SK-N-SH treated with all-trans-retinoic acid at 6 μM for 48 hours (cell line): ENCODE results near the gene UPK1B.

Source experiments
- ATAC-seq: fragments of 200-7000 bp; cut with Tn5 transposase; 3 replicates; pipeline ENCODE4 v1.9.1; 2020; ENCODE audit warnings: mild to moderate bottlenecking, moderate library complexity
- ARNTL ChIP-seq: fragments of 450-650 bp; formaldehyde crosslinking; IDR thresholded peaks from 2 replicates; pipeline ENCODE4 v1.5.0; 2020; ENCODE audit warnings: low read depth, mild to moderate bottlenecking, moderate library complexity, borderline replicate concordance
- BACH2 ChIP-seq: fragments of 250-450 bp; sonication (Bioruptor Pico); IDR thresholded peaks from 2 replicates; pipeline ENCODE4 v1.9.0; 2021; ENCODE audit warnings: mild to moderate bottlenecking, borderline replicate concordance
- CSDC2 ChIP-seq: fragments of 250-450 bp; sonication (Bioruptor Pico); IDR thresholded peaks from 2 replicates; pipeline ENCODE4 v1.5.0; 2020; ENCODE audit warnings: mild to moderate bottlenecking, moderate library complexity
- ESRRG ChIP-seq: fragments of 250-450 bp; sonication (Bioruptor Pico); IDR thresholded peaks from 2 replicates; pipeline ENCODE4 v1.6.1; 2021; ENCODE audit warnings: mild to moderate bottlenecking
- GLIS3 ChIP-seq: fragments of 250-450 bp; sonication (Bioruptor Pico); IDR thresholded peaks from 2 replicates; pipeline ENCODE4 v1.5.0; 2020; ENCODE audit warnings: mild to moderate bottlenecking, moderate library complexity
- ISL1 ChIP-seq: fragments of 250-450 bp; sonication (Bioruptor Pico); IDR thresholded peaks from 2 replicates; pipeline ENCODE4 v2.1.2; 2022; ENCODE audit warnings: mild to moderate bottlenecking, moderate library complexity
- PATZ1 ChIP-seq: fragments of 250-450 bp; sonication (Bioruptor Pico); IDR thresholded peaks from 2 replicates; pipeline ENCODE4 v1.8.0; 2020; ENCODE audit warnings: mild to moderate bottlenecking, moderate library complexity, borderline replicate concordance
- PPARA ChIP-seq: fragments of 250-450 bp; sonication (Bioruptor Pico); IDR thresholded peaks from 2 replicates; pipeline ENCODE4 v1.5.0; 2020; ENCODE audit warnings: mild to moderate bottlenecking, borderline replicate concordance
- RARB ChIP-seq: fragments of 250-450 bp; sonication (Bioruptor Pico); IDR thresholded peaks from 2 replicates; pipeline ENCODE4 v1.8.0; 2021; ENCODE audit warnings: mild to moderate bottlenecking, moderate library complexity
- SNAI2 ChIP-seq: fragments of 250-450 bp; sonication (Bioruptor Pico); IDR thresholded peaks from 2 replicates; pipeline ENCODE4 v1.5.0; 2020; ENCODE audit warnings: mild to moderate bottlenecking, moderate library complexity
- TCF4 ChIP-seq: fragments of 250-450 bp; sonication (Bioruptor Pico); IDR thresholded peaks from 2 replicates; pipeline ENCODE4 v1.8.0; 2021; ENCODE audit warnings: mild to moderate bottlenecking, moderate library complexity, borderline replicate concordance
- TOX ChIP-seq: fragments of 250-450 bp; sonication (Bioruptor Pico); IDR thresholded peaks from 2 replicates; pipeline ENCODE4 v1.8.0; 2021; ENCODE audit warnings: mild to moderate bottlenecking, moderate library complexity, borderline replicate concordance
- ZC3H10 ChIP-seq: fragments of 250-450 bp; sonication (Bioruptor Pico); IDR thresholded peaks from 2 replicates; pipeline ENCODE4 v1.5.1; 2021; ENCODE audit warnings: mild to moderate bottlenecking, moderate library complexity
- ZFP3 ChIP-seq: fragments of 250-450 bp; sonication (Bioruptor Pico); IDR thresholded peaks from 2 replicates; pipeline ENCODE4 v1.5.0; 2020; ENCODE audit warnings: mild to moderate bottlenecking, moderate library complexity
- ZFP30 ChIP-seq: fragments of 450-650 bp; formaldehyde crosslinking; IDR thresholded peaks from 2 replicates; pipeline ENCODE4 v1.5.0; 2022; ENCODE audit warnings: mild to moderate bottlenecking, moderate library complexity
- ZNF70 ChIP-seq: fragments of 450-650 bp; formaldehyde crosslinking; IDR thresholded peaks from 2 replicates; pipeline ENCODE4 v1.5.0; 2020; ENCODE audit warnings: mild to moderate bottlenecking, moderate library complexity
- ZNF8 ChIP-seq: fragments of 450-650 bp; formaldehyde crosslinking; IDR thresholded peaks from 2 replicates; pipeline ENCODE4 v1.5.0; 2020; ENCODE audit warnings: mild to moderate bottlenecking, moderate library complexity
- TF ChIP-seq, protein P1 (sequence below): fragments of 250-450 bp; sonication (Bioruptor Pico); IDR thresholded peaks from 2 replicates; pipeline ENCODE4 v1.8.0; 2021; ENCODE audit warnings: low read depth, mild to moderate bottlenecking, moderate library complexity, borderline replicate concordance
- TF ChIP-seq, protein P2 (sequence below): fragments of 250-450 bp; sonication (Bioruptor Pico); IDR thresholded peaks from 2 replicates; pipeline ENCODE4 v1.5.0; 2020; ENCODE audit warnings: mild to moderate bottlenecking, moderate library complexity
- TF ChIP-seq, protein P3 (sequence below): fragments of 250-450 bp; sonication (Bioruptor Pico); IDR thresholded peaks from 2 replicates; pipeline ENCODE4 v1.5.1; 2021; ENCODE audit warnings: mild to moderate bottlenecking, moderate library complexity
- TF ChIP-seq, protein P4 (sequence below): fragments of 250-450 bp; sonication (Bioruptor Pico); IDR thresholded peaks from 2 replicates; pipeline ENCODE4 v1.5.1; 2020; ENCODE audit warnings: low read depth, mild to moderate bottlenecking, moderate library complexity

The UPK1B gene

DNA sequence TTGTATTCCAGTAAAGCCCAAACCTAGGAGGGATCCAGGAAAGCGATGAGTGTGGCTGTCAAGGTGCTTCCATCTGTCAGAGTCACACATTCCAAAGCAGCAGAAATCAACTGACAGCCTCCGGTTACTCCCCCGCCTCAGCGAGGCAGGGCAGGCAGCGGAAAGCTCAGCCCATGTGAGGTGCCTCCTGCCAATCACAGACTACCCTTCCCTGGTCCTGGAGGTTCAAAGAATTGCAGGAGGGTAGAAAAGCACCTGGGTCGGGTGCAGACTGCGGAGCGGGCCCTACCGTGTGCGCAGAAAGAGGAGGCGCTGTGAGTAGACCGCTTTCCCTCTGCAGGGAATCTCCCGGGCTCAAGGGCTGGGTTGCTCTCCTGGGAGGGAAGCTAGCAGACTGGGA lies at the start of gene UPK1B:
UPK1B (plus strand) TSS at position 274 of the 400 bp plus-strand sequence. CDS start 13,144 bp downstream, outside the sequence.
- no peak for ATAC-seq

GRCh38 chr3:119125342-119125741 lies 48.1 kb upstream of the UPK1B start:
- TF ChIP-seq TCF4 = no peak
- TF ChIP-seq, protein P1, sequence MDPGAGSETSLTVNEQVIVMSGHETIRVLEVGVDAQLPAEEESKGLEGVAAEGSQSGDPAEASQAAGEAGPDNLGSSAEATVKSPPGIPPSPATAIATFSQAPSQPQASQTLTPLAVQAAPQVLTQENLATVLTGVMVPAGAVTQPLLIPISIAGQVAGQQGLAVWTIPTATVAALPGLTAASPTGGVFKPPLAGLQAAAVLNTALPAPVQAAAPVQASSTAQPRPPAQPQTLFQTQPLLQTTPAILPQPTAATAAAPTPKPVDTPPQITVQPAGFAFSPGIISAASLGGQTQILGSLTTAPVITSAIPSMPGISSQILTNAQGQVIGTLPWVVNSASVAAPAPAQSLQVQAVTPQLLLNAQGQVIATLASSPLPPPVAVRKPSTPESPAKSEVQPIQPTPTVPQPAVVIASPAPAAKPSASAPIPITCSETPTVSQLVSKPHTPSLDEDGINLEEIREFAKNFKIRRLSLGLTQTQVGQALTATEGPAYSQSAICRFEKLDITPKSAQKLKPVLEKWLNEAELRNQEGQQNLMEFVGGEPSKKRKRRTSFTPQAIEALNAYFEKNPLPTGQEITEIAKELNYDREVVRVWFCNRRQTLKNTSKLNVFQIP (CRISPR knock-in tag) = no peak
- TF ChIP-seq PATZ1 (CRISPR knock-in tag) = no peak
- TF ChIP-seq SNAI2 (CRISPR knock-in tag) = no peak
- no peak for TF ChIP-seq ZFP3 (CRISPR knock-in tag)
- TF ChIP-seq ESRRG = no peak
- TF ChIP-seq, protein P2, sequence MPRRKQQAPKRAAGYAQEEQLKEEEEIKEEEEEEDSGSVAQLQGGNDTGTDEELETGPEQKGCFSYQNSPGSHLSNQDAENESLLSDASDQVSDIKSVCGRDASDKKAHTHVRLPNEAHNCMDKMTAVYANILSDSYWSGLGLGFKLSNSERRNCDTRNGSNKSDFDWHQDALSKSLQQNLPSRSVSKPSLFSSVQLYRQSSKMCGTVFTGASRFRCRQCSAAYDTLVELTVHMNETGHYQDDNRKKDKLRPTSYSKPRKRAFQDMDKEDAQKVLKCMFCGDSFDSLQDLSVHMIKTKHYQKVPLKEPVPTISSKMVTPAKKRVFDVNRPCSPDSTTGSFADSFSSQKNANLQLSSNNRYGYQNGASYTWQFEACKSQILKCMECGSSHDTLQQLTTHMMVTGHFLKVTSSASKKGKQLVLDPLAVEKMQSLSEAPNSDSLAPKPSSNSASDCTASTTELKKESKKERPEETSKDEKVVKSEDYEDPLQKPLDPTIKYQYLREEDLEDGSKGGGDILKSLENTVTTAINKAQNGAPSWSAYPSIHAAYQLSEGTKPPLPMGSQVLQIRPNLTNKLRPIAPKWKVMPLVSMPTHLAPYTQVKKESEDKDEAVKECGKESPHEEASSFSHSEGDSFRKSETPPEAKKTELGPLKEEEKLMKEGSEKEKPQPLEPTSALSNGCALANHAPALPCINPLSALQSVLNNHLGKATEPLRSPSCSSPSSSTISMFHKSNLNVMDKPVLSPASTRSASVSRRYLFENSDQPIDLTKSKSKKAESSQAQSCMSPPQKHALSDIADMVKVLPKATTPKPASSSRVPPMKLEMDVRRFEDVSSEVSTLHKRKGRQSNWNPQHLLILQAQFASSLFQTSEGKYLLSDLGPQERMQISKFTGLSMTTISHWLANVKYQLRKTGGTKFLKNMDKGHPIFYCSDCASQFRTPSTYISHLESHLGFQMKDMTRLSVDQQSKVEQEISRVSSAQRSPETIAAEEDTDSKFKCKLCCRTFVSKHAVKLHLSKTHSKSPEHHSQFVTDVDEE (CRISPR knock-in tag) = no peak
- TF ChIP-seq ARNTL (CRISPR knock-in tag) = no peak
- TF ChIP-seq ZNF8 (CRISPR knock-in tag) = no peak
- TF ChIP-seq ZFP30 (CRISPR knock-in tag) = no peak
- no peak for TF ChIP-seq ZC3H10 (CRISPR knock-in tag)
- no peak for TF ChIP-seq ZNF70
- no peak for TF ChIP-seq PPARA (CRISPR knock-in tag)
- TF ChIP-seq RARB (CRISPR knock-in tag) = no peak
- TF ChIP-seq, protein P3, sequence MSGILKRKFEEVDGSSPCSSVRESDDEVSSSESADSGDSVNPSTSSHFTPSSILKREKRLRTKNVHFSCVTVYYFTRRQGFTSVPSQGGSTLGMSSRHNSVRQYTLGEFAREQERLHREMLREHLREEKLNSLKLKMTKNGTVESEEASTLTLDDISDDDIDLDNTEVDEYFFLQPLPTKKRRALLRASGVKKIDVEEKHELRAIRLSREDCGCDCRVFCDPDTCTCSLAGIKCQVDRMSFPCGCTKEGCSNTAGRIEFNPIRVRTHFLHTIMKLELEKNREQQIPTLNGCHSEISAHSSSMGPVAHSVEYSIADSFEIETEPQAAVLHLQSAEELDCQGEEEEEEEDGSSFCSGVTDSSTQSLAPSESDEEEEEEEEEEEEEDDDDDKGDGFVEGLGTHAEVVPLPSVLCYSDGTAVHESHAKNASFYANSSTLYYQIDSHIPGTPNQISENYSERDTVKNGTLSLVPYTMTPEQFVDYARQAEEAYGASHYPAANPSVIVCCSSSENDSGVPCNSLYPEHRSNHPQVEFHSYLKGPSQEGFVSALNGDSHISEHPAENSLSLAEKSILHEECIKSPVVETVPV = no peak

More for the DNA sequence above, at the start of gene UPK1B:
- TF ChIP-seq TCF4 (no peak), CSDC2 (CRISPR knock-in tag) (no peak), ZNF8 (CRISPR knock-in tag) (no peak), PPARA (CRISPR knock-in tag) (no peak), ZFP30 (CRISPR knock-in tag) (no peak), ARNTL (CRISPR knock-in tag) (no peak), GLIS3 (CRISPR knock-in tag) (no peak), ISL1 (CRISPR knock-in tag) (no peak), ZFP3 (CRISPR knock-in tag) (no peak), ZNF70 (no peak), TOX (CRISPR knock-in tag) (no peak)
- TF ChIP-seq, protein P1 (CRISPR knock-in tag) = no peak

GRCh38 chr3:119125742-119126504 lies 47.5 kb upstream of the UPK1B start:
- no peak for ATAC-seq
- TF ChIP-seq, protein P4, sequence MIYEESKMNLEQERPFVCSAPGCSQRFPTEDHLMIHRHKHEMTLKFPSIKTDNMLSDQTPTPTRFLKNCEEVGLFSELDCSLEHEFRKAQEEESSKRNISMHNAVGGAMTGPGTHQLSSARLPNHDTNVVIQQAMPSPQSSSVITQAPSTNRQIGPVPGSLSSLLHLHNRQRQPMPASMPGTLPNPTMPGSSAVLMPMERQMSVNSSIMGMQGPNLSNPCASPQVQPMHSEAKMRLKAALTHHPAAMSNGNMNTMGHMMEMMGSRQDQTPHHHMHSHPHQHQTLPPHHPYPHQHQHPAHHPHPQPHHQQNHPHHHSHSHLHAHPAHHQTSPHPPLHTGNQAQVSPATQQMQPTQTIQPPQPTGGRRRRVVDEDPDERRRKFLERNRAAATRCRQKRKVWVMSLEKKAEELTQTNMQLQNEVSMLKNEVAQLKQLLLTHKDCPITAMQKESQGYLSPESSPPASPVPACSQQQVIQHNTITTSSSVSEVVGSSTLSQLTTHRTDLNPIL (CRISPR knock-in tag) = no peak
- TF ChIP-seq TCF4 (no peak), BACH2 (CRISPR knock-in tag) (no peak), ARNTL (CRISPR knock-in tag) (no peak), ISL1 (CRISPR knock-in tag) (no peak), ZNF8 (CRISPR knock-in tag) (no peak), ZC3H10 (CRISPR knock-in tag) (no peak), CSDC2 (CRISPR knock-in tag) (no peak), PPARA (CRISPR knock-in tag) (no peak), ESRRG (no peak), PATZ1 (CRISPR knock-in tag) (no peak), RARB (CRISPR knock-in tag) (no peak)
- TF ChIP-seq, protein P3 = no peak

More at GRCh38 chr3:119125342-119125741, 48.1 kb upstream of the UPK1B start:
- no peak for ATAC-seq
